Astrocyte (in vitro differentiated cells and primary cell): ENCODE results near the gene MAK. TPM values are rescaled to one million over a fixed set of nuclear protein-coding genes. Genes with fewer than 3 reads are reported as not detected.

Source experiments
- DNase-seq: peaks from one replicate; pipeline ENCODE4 v3.0.0-alpha.2; 2010; ENCODE audit warnings: low read depth
- FAIRE-seq: peaks from 2 replicates; lab custom pipeline; 2011; peaks lifted over from hg19 to GRCh38; lab: Jason Lieb, UNC
- H2AFZ ChIP-seq: 2 replicates; pipeline ENCODE4 v1.6.0; 2012; ENCODE audit warnings: low read depth, low read length, inconsistent platforms
- H3K27ac ChIP-seq: 2 replicates; pipeline ENCODE4 v1.5.1; 2011; ENCODE audit warnings: low read depth, low read length, inconsistent platforms
- H3K27me3 ChIP-seq: 2 replicates; pipeline ENCODE4 v1.6.0; 2011; ENCODE audit warnings: low read length, inconsistent platforms; ENCODE audit not compliant: insufficient read depth
- H3K36me3 ChIP-seq: 2 replicates; pipeline ENCODE4 v1.5.1; 2011; ENCODE audit warnings: low read length, inconsistent platforms; ENCODE audit not compliant: insufficient read depth
- H3K4me1 ChIP-seq: 2 replicates; pipeline ENCODE4 v1.5.1; 2011; ENCODE audit warnings: low read length, inconsistent platforms; ENCODE audit not compliant: insufficient read depth
- H3K4me2 ChIP-seq: 2 replicates; pipeline ENCODE4 v1.6.0; 2012; ENCODE audit warnings: low read length, inconsistent platforms
- H3K4me3 ChIP-seq: 2 replicates; pipeline ENCODE4 v1.5.1; 2011; ENCODE audit warnings: low read depth, mild to moderate bottlenecking, low read length, inconsistent platforms; ENCODE audit not compliant: insufficient read depth
- H3K79me2 ChIP-seq: 2 replicates; pipeline ENCODE4 v1.6.0; 2012; ENCODE audit warnings: mild to moderate bottlenecking, low read length, inconsistent platforms; ENCODE audit not compliant: insufficient read depth
- H3K9ac ChIP-seq: 2 replicates; pipeline ENCODE4 v1.6.0; 2012; ENCODE audit warnings: mild to moderate bottlenecking, low read length, inconsistent platforms
- H3K9me3 ChIP-seq: 2 replicates; pipeline ENCODE4 v1.5.1; 2012; ENCODE audit warnings: low read depth, mild to moderate bottlenecking, low read length, inconsistent platforms; ENCODE audit not compliant: insufficient read depth
- H4K20me1 ChIP-seq: 2 replicates; pipeline ENCODE4 v1.6.0; 2012; ENCODE audit warnings: low read length, inconsistent platforms; ENCODE audit not compliant: insufficient read depth
- H3K27ac Mint-ChIP-seq: one replicate; pipeline ENCODE4 v1.8.0; 2021; ENCODE audit warnings: mild to moderate bottlenecking, mixed read lengths; ENCODE audit not compliant: unreplicated experiment
- H3K27me3 Mint-ChIP-seq: one replicate; pipeline ENCODE4 v1.8.0; 2021; ENCODE audit warnings: low read depth, mixed read lengths; ENCODE audit not compliant: unreplicated experiment
- H3K36me3 Mint-ChIP-seq: one replicate; pipeline ENCODE4 v1.8.0; 2021; ENCODE audit warnings: low read depth, mixed read lengths; ENCODE audit not compliant: unreplicated experiment
- H3K4me1 Mint-ChIP-seq: one replicate; pipeline ENCODE4 v1.8.0; 2021; ENCODE audit warnings: low read depth, mixed read lengths; ENCODE audit not compliant: unreplicated experiment
- H3K4me3 Mint-ChIP-seq: one replicate; pipeline ENCODE4 v1.8.0; 2021; ENCODE audit warnings: mild to moderate bottlenecking, moderate library complexity, mixed read lengths; ENCODE audit not compliant: unreplicated experiment
- H3K9me3 Mint-ChIP-seq: one replicate; pipeline ENCODE4 v1.8.0; 2021; ENCODE audit warnings: mild to moderate bottlenecking, mixed read lengths; ENCODE audit not compliant: unreplicated experiment
- CTCF ChIP-seq: IDR thresholded peaks from 2 replicates; pipeline ENCODE4 v1.5.1; 2011; ENCODE audit warnings: low read depth, mild to moderate bottlenecking, inconsistent platforms, low read length, moderate library complexity; ENCODE audit not compliant: insufficient read depth
- EZH2 ChIP-seq: IDR thresholded peaks from 2 replicates; pipeline ENCODE4 v1.6.1; 2012; ENCODE audit warnings: mild to moderate bottlenecking, low read length, inconsistent platforms; ENCODE audit not compliant: insufficient read depth
- total RNA-seq: library from RNA; stranded (reverse); gene quantifications from 2 replicates; pipeline ENCODE4 v1.2.1, GENCODE V29; 2021

Gene MAK
- total RNA-seq, 1 donor from 2014 or later, result 0.05 TPM

- TF ChIP-seq EZH2, result no peak
- no peak for TF ChIP-seq CTCF
- Histone ChIP-seq H4K20me1 (no peaks in the 10 kb centered on the region), H3K9me3 (no peaks in the 10 kb centered on the region), H3K36me3 (no peaks in the 10 kb centered on the region), H3K4me3 (no peak overlapping the region), H3K9ac (no peak overlapping the region), H3K4me2 (no peak overlapping the region), H3K79me2 (no peaks in the 10 kb centered on the region), H3K27me3 (no peaks in the 10 kb centered on the region), H2AFZ (no peak overlapping the region), H3K4me1 (no peaks in the 10 kb centered on the region), H3K27ac (no peak overlapping the region)
- Mint-ChIP-seq H3K27me3 (no peaks in the 10 kb centered on the region), H3K9me3 (no peaks in the 10 kb centered on the region), H3K27ac (no peak overlapping the region), H3K4me1 (no peaks in the 10 kb centered on the region), H3K4me3 (no peak overlapping the region), H3K36me3 (peaks cover 3% of the 10 kb centered on the region)
- no peak for DNase-seq
- FAIRE-seq, result no peak
Observed at GRCh38 chr6:10778230-10778629, 60.1 kb downstream of the MAK start.

GRCh38 chr6:10771371-10771894 lies 66.9 kb downstream of the MAK start:
- Histone ChIP-seq H3K79me2 (no peaks in the 10 kb centered on the region), H3K9me3 (no peaks in the 10 kb centered on the region), H3K4me2 (no peak overlapping the region), H3K27ac (no peak overlapping the region), H3K4me1 (no peaks in the 10 kb centered on the region), H3K36me3 (no peaks in the 10 kb centered on the region), H4K20me1 (no peaks in the 10 kb centered on the region), H3K9ac (no peak overlapping the region), H3K27me3 (no peaks in the 10 kb centered on the region), H2AFZ (no peak overlapping the region), H3K4me3 (no peak overlapping the region)
- no peak for TF ChIP-seq CTCF
- TF ChIP-seq EZH2, result no peak
- FAIRE-seq, result no peak
- Mint-ChIP-seq H3K27ac (no peak overlapping the region), H3K27me3 (no peaks in the 10 kb centered on the region), H3K4me1 (no peaks in the 10 kb centered on the region), H3K9me3 (no peaks in the 10 kb centered on the region), H3K4me3 (no peak overlapping the region), H3K36me3 (no peaks in the 10 kb centered on the region)
- no peak for DNase-seq

GRCh38 chr6:10769419-10769818 lies 68.9 kb downstream of the MAK start:
- Histone ChIP-seq H3K4me2 (no peak overlapping the region), H4K20me1 (no peaks in the 10 kb centered on the region), H3K4me3 (no peak overlapping the region), H2AFZ (no peak overlapping the region), H3K36me3 (no peaks in the 10 kb centered on the region), H3K9ac (no peak overlapping the region), H3K4me1 (no peaks in the 10 kb centered on the region), H3K9me3 (no peaks in the 10 kb centered on the region), H3K79me2 (no peaks in the 10 kb centered on the region), H3K27me3 (no peaks in the 10 kb centered on the region), H3K27ac (no peak overlapping the region)
- TF ChIP-seq EZH2 (no peak), CTCF (no peak)
- H3K36me3 Mint-ChIP-seq, result no peaks in the 10 kb centered on the region
- no peaks in the 10 kb centered on the region for H3K4me1 Mint-ChIP-seq
- H3K27ac Mint-ChIP-seq, result no peak overlapping the region
- H3K9me3 Mint-ChIP-seq, result no peaks in the 10 kb centered on the region
- no peak overlapping the region for H3K4me3 Mint-ChIP-seq
- DNase-seq (no peak), FAIRE-seq (no peak)
- no peaks in the 10 kb centered on the region for H3K27me3 Mint-ChIP-seq
